HTERT RPE-1 (cell line): ENCODE results near the gene BEAN1.

Experiments used
- in situ Hi-C: fragments of 300-500 bp; cut with MboI; formaldehyde crosslinking; loops from 4 replicates; pipeline ENCODE4 v1.14.3; 2020; ENCODE audit warnings: low sequenced_read_pairs

The BEAN1 gene

GRCh38 chr16:66391726-66392670 lies 35.1 kb upstream of the BEAN1 start:
- in situ Hi-C loops = no loop called here

- in situ Hi-C loops = no loop called here
These were observed 31.1 kb upstream of the BEAN1 start for GRCh38 chr16:66395806-66396555.

- in situ Hi-C loops = no loop called here
These were observed 29.2 kb upstream of the BEAN1 start for GRCh38 chr16:66397736-66398433.

- in situ Hi-C loops = no loop called here
These were observed 28.1 kb upstream of the BEAN1 start for GRCh38 chr16:66399031-66399430.

- in situ Hi-C loops = no loop called here
These were observed 27.2 kb upstream of the BEAN1 start for GRCh38 chr16:66399930-66400329.

- in situ Hi-C loops = no loop called here
These were observed 26.4 kb upstream of the BEAN1 start for GRCh38 chr16:66400503-66401380.

- in situ Hi-C loops = no loop called here
These were observed 25.5 kb upstream of the BEAN1 start for GRCh38 chr16:66401610-66402009.

GRCh38 chr16:66402166-66402565 lies 24.9 kb upstream of the BEAN1 start:
- in situ Hi-C loops = no loop called here

- in situ Hi-C loops = no loop called here
These were observed 24.4 kb upstream of the BEAN1 start for GRCh38 chr16:66402591-66403230.

GRCh38 chr16:66403531-66404145 lies 23.5 kb upstream of the BEAN1 start:
- in situ Hi-C loops = no loop called here

GRCh38 chr16:66405057-66405783 lies 21.9 kb upstream of the BEAN1 start:
- in situ Hi-C loops = no loop called here

- in situ Hi-C loops = no loop called here
These were observed 20.4 kb upstream of the BEAN1 start for GRCh38 chr16:66406534-66407221.

- in situ Hi-C loops = no loop called here
These were observed 18.7 kb upstream of the BEAN1 start for GRCh38 chr16:66408163-66409048.

- in situ Hi-C loops = no loop called here
These were observed 17.9 kb upstream of the BEAN1 start for GRCh38 chr16:66409156-66409555.

- in situ Hi-C loops = no loop called here
These were observed 14.9 kb upstream of the BEAN1 start for GRCh38 chr16:66412182-66412581.

GRCh38 chr16:66414891-66415290 lies 12.2 kb upstream of the BEAN1 start:
- in situ Hi-C loops = no loop called here

- in situ Hi-C loops = no loop called here
These were observed 11.0 kb upstream of the BEAN1 start for GRCh38 chr16:66416136-66416535.
